GM23338 (cell line): ENCODE measurements around the gene TMPRSS11E. TPM values are rescaled to one million over a fixed set of nuclear protein-coding genes. Genes with fewer than 3 reads are reported as not detected.

Source experiments
- ATAC-seq: fragments of 200-7000 bp; cut with Tn5 transposase; 3 replicates; pipeline ENCODE4 v1.9.1; 2020
- DNase-seq: peaks from one replicate; pipeline ENCODE4 v3.0.0-alpha.2; 2015; ENCODE audit warnings: low spot score
- H2AFZ ChIP-seq: fragments of 200-600 bp; sonication (generic); 2 replicates; pipeline ENCODE4 v1.8.0; 2016; ENCODE audit warnings: antibody characterized with exemption, mild to moderate bottlenecking, moderate library complexity
- H3F3A ChIP-seq: fragments of 200-600 bp; sonication (generic); replicated peaks from 2 replicates; pipeline ENCODE4 v1.8.0; 2017; ENCODE audit warnings: antibody characterized with exemption, mixed run types, low read depth
- H3K27ac ChIP-seq: fragments of 200-600 bp; sonication (generic); 2 replicates; pipeline ENCODE4 v1.6.1; 2016; ENCODE audit warnings: low read depth
- H3K27me3 ChIP-seq: fragments of 200-600 bp; sonication (generic); 2 replicates; pipeline ENCODE4 v1.8.0; 2016; ENCODE audit warnings: mild to moderate bottlenecking, mixed run types, moderate library complexity; ENCODE audit not compliant: insufficient read depth
- H3K36me3 ChIP-seq: fragments of 200-600 bp; sonication (generic); 2 replicates; pipeline ENCODE4 v1.8.0; 2016; ENCODE audit warnings: mild to moderate bottlenecking; ENCODE audit not compliant: insufficient read depth
- H3K4me1 ChIP-seq: fragments of 200-600 bp; sonication (generic); 2 replicates; pipeline ENCODE4 v1.8.0; 2016; ENCODE audit warnings: mild to moderate bottlenecking, moderate library complexity; ENCODE audit not compliant: insufficient read depth
- H3K4me2 ChIP-seq: fragments of 200-600 bp; sonication (generic); 2 replicates; pipeline ENCODE4 v1.7.1; 2017; ENCODE audit warnings: mixed run types
- H3K4me3 ChIP-seq: fragments of 200-600 bp; sonication (generic); 2 replicates; pipeline ENCODE4 v1.6.1; 2016; ENCODE audit warnings: mixed run types
- H3K79me2 ChIP-seq: fragments of 200-600 bp; sonication (generic); replicated peaks from 2 replicates; pipeline ENCODE4 v1.8.0; 2017; ENCODE audit warnings: mild to moderate bottlenecking; ENCODE audit not compliant: insufficient read depth
- H3K9me2 ChIP-seq: fragments of 200-600 bp; sonication (generic); 2 replicates; pipeline ENCODE4 v1.8.0; 2017; ENCODE audit not compliant: insufficient read depth
- H4K20me1 ChIP-seq: fragments of 200-600 bp; sonication (generic); replicated peaks from 2 replicates; pipeline ENCODE4 v1.8.0; 2017; ENCODE audit warnings: mild to moderate bottlenecking; ENCODE audit not compliant: insufficient read depth
- H3K27ac Mint-ChIP-seq: 2 replicates; pipeline ENCODE4 v1.8.0; 2020; ENCODE audit warnings: inconsistent platforms, mild to moderate bottlenecking, moderate library complexity, mixed read lengths
- H3K27me3 Mint-ChIP-seq: 3 replicates; pipeline ENCODE4 v1.8.0; 2022; ENCODE audit warnings: low read depth, mild to moderate bottlenecking, moderate library complexity, mixed read lengths, inconsistent platforms; ENCODE audit not compliant: insufficient read depth, poor library complexity
- H3K36me3 Mint-ChIP-seq: 3 replicates; pipeline ENCODE4 v1.8.0; 2021; ENCODE audit warnings: low read depth, mild to moderate bottlenecking, inconsistent platforms, moderate library complexity, mixed read lengths
- H3K4me1 Mint-ChIP-seq: 3 replicates; pipeline ENCODE4 v1.8.0; 2020; ENCODE audit warnings: mild to moderate bottlenecking, inconsistent platforms, mixed read lengths
- H3K4me3 Mint-ChIP-seq: 3 replicates; pipeline ENCODE4 v1.8.0; 2021; ENCODE audit warnings: moderate library complexity, mild to moderate bottlenecking, inconsistent platforms, mixed read lengths
- H3K9me3 Mint-ChIP-seq: 3 replicates; pipeline ENCODE4 v1.8.0; 2020; ENCODE audit warnings: moderate library complexity, mild to moderate bottlenecking, inconsistent platforms, mixed read lengths
- CREB1 ChIP-seq: fragments of 250-450 bp; sonication (Bioruptor Pico); IDR thresholded peaks from 2 replicates; pipeline ENCODE4 v1.5.0; 2020; ENCODE audit warnings: low read depth, mild to moderate bottlenecking, moderate library complexity
- EZH2phosphoT487 ChIP-seq: fragments of 200-600 bp; sonication (generic); IDR thresholded peaks from one replicate; pipeline ENCODE4 v1.8.1; 2018; ENCODE audit warnings: antibody characterized with exemption; ENCODE audit not compliant: unreplicated experiment
- JUNB ChIP-seq: IDR thresholded peaks from one replicate; pipeline ENCODE4 v1.6.1; 2016; ENCODE audit warnings: antibody characterized with exemption; ENCODE audit not compliant: unreplicated experiment
- NANOG ChIP-seq: IDR thresholded peaks from 2 replicates; pipeline ENCODE4 v1.6.1; 2016; ENCODE audit warnings: antibody characterized with exemption, borderline replicate concordance
- polyA plus RNA-seq: library from polyadenylated mRNA; unstranded; fragments of >200 nt; fragmentation: Nextera tagmentation; extraction: Ambion mirVana; gene quantifications from 2 replicates; pipeline ENCODE4 v1.2.1, GENCODE V29; 2016
- total RNA-seq: library from RNA; depleted of rRNA; stranded (reverse); fragments of >200 nt; shearing (Covaris generic); gene quantifications from 2 replicates; pipeline ENCODE4 v1.2.3, GENCODE V29; 2014
- TF ChIP-seq, protein P1 (sequence below), 2 experiments: fragments of 200-600 bp in 1 of 2; sonication (generic) in 1 of 2; conservative IDR thresholded peaks; 2 replicates each; pipeline versions ENCODE4 v1.5.1 to v1.6.1; 2016 to 2017; ENCODE audit warnings: antibody characterized with exemption in 2 of 2, low read depth in 2 of 2, mild to moderate bottlenecking in 2 of 2, moderate library complexity in 1 of 2
- TF ChIP-seq, protein P2 (sequence below): IDR thresholded peaks from one replicate; pipeline ENCODE4 v1.6.1; 2018; ENCODE audit warnings: antibody characterized with exemption; ENCODE audit not compliant: unreplicated experiment
- TF ChIP-seq, protein P3 (sequence below): fragments of 250-450 bp; sonication (Bioruptor Pico); IDR thresholded peaks from 2 replicates; pipeline ENCODE4 v1.5.0; 2020; ENCODE audit warnings: mild to moderate bottlenecking, moderate library complexity

The TMPRSS11E gene
- total and polyA plus RNA-seq, 2 experiments from 2014 or later = 0.44 to 1.4 TPM

- TF ChIP-seq, protein P1, sequence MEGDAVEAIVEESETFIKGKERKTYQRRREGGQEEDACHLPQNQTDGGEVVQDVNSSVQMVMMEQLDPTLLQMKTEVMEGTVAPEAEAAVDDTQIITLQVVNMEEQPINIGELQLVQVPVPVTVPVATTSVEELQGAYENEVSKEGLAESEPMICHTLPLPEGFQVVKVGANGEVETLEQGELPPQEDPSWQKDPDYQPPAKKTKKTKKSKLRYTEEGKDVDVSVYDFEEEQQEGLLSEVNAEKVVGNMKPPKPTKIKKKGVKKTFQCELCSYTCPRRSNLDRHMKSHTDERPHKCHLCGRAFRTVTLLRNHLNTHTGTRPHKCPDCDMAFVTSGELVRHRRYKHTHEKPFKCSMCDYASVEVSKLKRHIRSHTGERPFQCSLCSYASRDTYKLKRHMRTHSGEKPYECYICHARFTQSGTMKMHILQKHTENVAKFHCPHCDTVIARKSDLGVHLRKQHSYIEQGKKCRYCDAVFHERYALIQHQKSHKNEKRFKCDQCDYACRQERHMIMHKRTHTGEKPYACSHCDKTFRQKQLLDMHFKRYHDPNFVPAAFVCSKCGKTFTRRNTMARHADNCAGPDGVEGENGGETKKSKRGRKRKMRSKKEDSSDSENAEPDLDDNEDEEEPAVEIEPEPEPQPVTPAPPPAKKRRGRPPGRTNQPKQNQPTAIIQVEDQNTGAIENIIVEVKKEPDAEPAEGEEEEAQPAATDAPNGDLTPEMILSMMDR (conservative IDR thresholded peaks at IDR 0.05; ENCODE audit: low read depth in 2 of 2) = no peak
- TF ChIP-seq, protein P2, sequence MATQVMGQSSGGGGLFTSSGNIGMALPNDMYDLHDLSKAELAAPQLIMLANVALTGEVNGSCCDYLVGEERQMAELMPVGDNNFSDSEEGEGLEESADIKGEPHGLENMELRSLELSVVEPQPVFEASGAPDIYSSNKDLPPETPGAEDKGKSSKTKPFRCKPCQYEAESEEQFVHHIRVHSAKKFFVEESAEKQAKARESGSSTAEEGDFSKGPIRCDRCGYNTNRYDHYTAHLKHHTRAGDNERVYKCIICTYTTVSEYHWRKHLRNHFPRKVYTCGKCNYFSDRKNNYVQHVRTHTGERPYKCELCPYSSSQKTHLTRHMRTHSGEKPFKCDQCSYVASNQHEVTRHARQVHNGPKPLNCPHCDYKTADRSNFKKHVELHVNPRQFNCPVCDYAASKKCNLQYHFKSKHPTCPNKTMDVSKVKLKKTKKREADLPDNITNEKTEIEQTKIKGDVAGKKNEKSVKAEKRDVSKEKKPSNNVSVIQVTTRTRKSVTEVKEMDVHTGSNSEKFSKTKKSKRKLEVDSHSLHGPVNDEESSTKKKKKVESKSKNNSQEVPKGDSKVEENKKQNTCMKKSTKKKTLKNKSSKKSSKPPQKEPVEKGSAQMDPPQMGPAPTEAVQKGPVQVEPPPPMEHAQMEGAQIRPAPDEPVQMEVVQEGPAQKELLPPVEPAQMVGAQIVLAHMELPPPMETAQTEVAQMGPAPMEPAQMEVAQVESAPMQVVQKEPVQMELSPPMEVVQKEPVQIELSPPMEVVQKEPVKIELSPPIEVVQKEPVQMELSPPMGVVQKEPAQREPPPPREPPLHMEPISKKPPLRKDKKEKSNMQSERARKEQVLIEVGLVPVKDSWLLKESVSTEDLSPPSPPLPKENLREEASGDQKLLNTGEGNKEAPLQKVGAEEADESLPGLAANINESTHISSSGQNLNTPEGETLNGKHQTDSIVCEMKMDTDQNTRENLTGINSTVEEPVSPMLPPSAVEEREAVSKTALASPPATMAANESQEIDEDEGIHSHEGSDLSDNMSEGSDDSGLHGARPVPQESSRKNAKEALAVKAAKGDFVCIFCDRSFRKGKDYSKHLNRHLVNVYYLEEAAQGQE = no peak
- no peak for TF ChIP-seq JUNB
- TF ChIP-seq EZH2phosphoT487 = no peak
- no peak for TF ChIP-seq NANOG
- TF ChIP-seq, protein P3, sequence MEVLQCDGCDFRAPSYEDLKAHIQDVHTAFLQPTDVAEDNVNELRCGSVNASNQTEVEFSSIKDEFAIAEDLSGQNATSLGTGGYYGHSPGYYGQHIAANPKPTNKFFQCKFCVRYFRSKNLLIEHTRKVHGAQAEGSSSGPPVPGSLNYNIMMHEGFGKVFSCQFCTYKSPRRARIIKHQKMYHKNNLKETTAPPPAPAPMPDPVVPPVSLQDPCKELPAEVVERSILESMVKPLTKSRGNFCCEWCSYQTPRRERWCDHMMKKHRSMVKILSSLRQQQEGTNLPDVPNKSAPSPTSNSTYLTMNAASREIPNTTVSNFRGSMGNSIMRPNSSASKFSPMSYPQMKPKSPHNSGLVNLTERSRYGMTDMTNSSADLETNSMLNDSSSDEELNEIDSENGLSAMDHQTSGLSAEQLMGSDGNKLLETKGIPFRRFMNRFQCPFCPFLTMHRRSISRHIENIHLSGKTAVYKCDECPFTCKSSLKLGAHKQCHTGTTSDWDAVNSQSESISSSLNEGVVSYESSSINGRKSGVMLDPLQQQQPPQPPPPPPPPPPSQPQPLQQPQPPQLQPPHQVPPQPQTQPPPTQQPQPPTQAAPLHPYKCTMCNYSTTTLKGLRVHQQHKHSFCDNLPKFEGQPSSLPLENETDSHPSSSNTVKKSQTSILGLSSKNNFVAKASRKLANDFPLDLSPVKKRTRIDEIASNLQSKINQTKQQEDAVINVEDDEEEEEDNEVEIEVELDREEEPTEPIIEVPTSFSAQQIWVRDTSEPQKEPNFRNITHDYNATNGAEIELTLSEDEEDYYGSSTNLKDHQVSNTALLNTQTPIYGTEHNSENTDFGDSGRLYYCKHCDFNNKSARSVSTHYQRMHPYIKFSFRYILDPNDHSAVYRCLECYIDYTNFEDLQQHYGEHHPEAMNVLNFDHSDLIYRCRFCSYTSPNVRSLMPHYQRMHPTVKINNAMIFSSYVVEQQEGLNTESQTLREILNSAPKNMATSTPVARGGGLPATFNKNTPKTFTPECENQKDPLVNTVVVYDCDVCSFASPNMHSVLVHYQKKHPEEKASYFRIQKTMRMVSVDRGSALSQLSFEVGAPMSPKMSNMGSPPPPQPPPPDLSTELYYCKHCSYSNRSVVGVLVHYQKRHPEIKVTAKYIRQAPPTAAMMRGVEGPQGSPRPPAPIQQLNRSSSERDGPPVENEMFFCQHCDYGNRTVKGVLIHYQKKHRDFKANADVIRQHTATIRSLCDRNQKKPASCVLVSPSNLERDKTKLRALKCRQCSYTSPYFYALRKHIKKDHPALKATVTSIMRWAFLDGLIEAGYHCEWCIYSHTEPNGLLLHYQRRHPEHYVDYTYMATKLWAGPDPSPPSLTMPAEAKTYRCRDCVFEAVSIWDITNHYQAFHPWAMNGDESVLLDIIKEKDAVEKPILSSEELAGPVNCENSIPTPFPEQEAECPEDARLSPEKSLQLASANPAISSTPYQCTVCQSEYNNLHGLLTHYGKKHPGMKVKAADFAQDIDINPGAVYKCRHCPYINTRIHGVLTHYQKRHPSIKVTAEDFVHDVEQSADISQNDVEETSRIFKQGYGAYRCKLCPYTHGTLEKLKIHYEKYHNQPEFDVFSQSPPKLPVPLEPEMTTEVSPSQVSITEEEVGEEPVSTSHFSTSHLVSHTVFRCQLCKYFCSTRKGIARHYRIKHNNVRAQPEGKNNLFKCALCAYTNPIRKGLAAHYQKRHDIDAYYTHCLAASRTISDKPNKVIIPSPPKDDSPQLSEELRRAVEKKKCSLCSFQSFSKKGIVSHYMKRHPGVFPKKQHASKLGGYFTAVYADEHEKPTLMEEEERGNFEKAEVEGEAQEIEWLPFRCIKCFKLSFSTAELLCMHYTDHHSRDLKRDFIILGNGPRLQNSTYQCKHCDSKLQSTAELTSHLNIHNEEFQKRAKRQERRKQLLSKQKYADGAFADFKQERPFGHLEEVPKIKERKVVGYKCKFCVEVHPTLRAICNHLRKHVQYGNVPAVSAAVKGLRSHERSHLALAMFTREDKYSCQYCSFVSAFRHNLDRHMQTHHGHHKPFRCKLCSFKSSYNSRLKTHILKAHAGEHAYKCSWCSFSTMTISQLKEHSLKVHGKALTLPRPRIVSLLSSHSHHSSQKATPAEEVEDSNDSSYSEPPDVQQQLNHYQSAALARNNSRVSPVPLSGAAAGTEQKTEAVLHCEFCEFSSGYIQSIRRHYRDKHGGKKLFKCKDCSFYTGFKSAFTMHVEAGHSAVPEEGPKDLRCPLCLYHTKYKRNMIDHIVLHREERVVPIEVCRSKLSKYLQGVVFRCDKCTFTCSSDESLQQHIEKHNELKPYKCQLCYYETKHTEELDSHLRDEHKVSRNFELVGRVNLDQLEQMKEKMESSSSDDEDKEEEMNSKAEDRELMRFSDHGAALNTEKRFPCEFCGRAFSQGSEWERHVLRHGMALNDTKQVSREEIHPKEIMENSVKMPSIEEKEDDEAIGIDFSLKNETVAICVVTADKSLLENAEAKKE = no peak
- TF ChIP-seq CREB1 = no peak
- no peaks in the 10 kb centered on the region for H3K9me3 Mint-ChIP-seq
Observed at GRCh38 chr4:68461790-68462189, 14.5 kb downstream of the TMPRSS11E start.

More at GRCh38 chr4:68461790-68462189, 14.5 kb downstream of the TMPRSS11E start:
- no peaks in the 10 kb centered on the region for H3F3A ChIP-seq
- no peaks in the 10 kb centered on the region for H3K36me3 ChIP-seq
- H3K27ac ChIP-seq = no peak overlapping the region
- Mint-ChIP-seq H3K27me3 (no peaks in the 10 kb centered on the region), H3K36me3 (no peaks in the 10 kb centered on the region), H3K27ac (no peak overlapping the region), H3K4me3 (no peak overlapping the region), H3K4me1 (peaks cover 19% of the 10 kb centered on the region)
- DNase-seq (no peak), ATAC-seq (no peak)
- H3K27me3 ChIP-seq = no peaks in the 10 kb centered on the region
- H3K4me2 ChIP-seq = no peak overlapping the region
- no peaks in the 10 kb centered on the region for H3K9me2 ChIP-seq
- no peaks in the 10 kb centered on the region for H4K20me1 ChIP-seq
- H2AFZ ChIP-seq = no peak overlapping the region
- no peaks in the 10 kb centered on the region for H3K79me2 ChIP-seq
- H3K4me3 ChIP-seq = no peak overlapping the region
- peaks cover 11% of the 10 kb centered on the region; the same call in 1 of the 2 replicates for H3K4me1 ChIP-seq
